HepG2 (cell line): Measurements from ENCODE around the gene EYA2. TPM values are rescaled to one million over a fixed set of nuclear protein-coding genes. Genes with fewer than 3 reads are reported as not detected.

Experiments used
- ATF7 ChIP-seq, 2 experiments: fragments of 450-650 bp in 1 of 2; sonication (generic) in 1 of 2; formaldehyde crosslinking in 1 of 2; IDR thresholded peaks; 2 replicates each; pipeline versions ENCODE4 v1.4.0 to v1.6.1; 2016 to 2020; ENCODE audit warnings: antibody characterized with exemption in 1 of 2, mild to moderate bottlenecking in 1 of 2, missing genetic modification reagents in 1 of 2
- CSRNP1 ChIP-seq: sonication (generic); formaldehyde crosslinking; IDR thresholded peaks from 2 replicates; pipeline ENCODE4 v1.8.1; 2023; ENCODE audit warnings: mild to moderate bottlenecking, missing genetic modification reagents
- DRAP1 ChIP-seq: IDR thresholded peaks from 2 replicates; pipeline ENCODE4 v1.6.1; 2016; ENCODE audit warnings: missing genetic modification reagents, missing compliant biosample characterization
- E2F5 ChIP-seq: sonication (generic); formaldehyde crosslinking; conservative IDR thresholded peaks from 2 replicates; pipeline ENCODE4 v1.4.0; 2020; ENCODE audit warnings: missing genetic modification reagents
- GABPB1 ChIP-seq: IDR thresholded peaks from 2 replicates; pipeline ENCODE4 v1.6.1; 2016; ENCODE audit warnings: mild to moderate bottlenecking, missing genetic modification reagents, moderate library complexity, missing compliant biosample characterization
- GZF1 ChIP-seq: sonication (generic); formaldehyde crosslinking; IDR thresholded peaks from 2 replicates; pipeline ENCODE4 v1.5.1; 2020; ENCODE audit warnings: mild to moderate bottlenecking, missing genetic modification reagents
- JDP2 ChIP-seq: sonication (generic); formaldehyde crosslinking; IDR thresholded peaks from 2 replicates; pipeline ENCODE4 v1.8.1; 2022; ENCODE audit warnings: missing genetic modification reagents, borderline replicate concordance
- PAX8 ChIP-seq: sonication (generic); formaldehyde crosslinking; IDR thresholded peaks from 2 replicates; pipeline ENCODE4 v1.8.0; 2022; ENCODE audit warnings: mild to moderate bottlenecking, missing genetic modification reagents, borderline replicate concordance
- PHB2 ChIP-seq: fragments of 450-650 bp; IDR thresholded peaks from 2 replicates; pipeline ENCODE4 v1.6.1; 2018; ENCODE audit not compliant: partially characterized antibody
- PITX1 ChIP-seq: sonication (generic); formaldehyde crosslinking; IDR thresholded peaks from 2 replicates; pipeline ENCODE4 v1.5.1; 2020; ENCODE audit warnings: mild to moderate bottlenecking, missing genetic modification reagents
- TARDBP ChIP-seq: sonication (generic); formaldehyde crosslinking; IDR thresholded peaks from 2 replicates; pipeline ENCODE4 v1.8.0; 2022; ENCODE audit warnings: mild to moderate bottlenecking, missing genetic modification reagents
- XRCC5 ChIP-seq: fragments of 200-400 bp; formaldehyde crosslinking; optimal IDR thresholded peaks from 2 replicates; pipeline ENCODE3; 2017; ENCODE audit warnings: mild to moderate bottlenecking, low read length
- ZNF143 ChIP-seq: sonication (generic); formaldehyde crosslinking; IDR thresholded peaks from 2 replicates; pipeline ENCODE4 v1.4.0; 2020; ENCODE audit warnings: missing genetic modification reagents
- ZNF333 ChIP-seq: sonication (generic); formaldehyde crosslinking; IDR thresholded peaks from 2 replicates; pipeline ENCODE4 v1.4.0; 2020; ENCODE audit warnings: mild to moderate bottlenecking, missing genetic modification reagents, borderline replicate concordance
- ZNF451 ChIP-seq: sonication (generic); formaldehyde crosslinking; IDR thresholded peaks from 2 replicates; pipeline ENCODE4 v1.5.0; 2020; ENCODE audit warnings: mild to moderate bottlenecking, missing genetic modification reagents
- ZNF569 ChIP-seq: sonication (generic); formaldehyde crosslinking; IDR thresholded peaks from 2 replicates; pipeline ENCODE4 v1.5.0; 2020; ENCODE audit warnings: mild to moderate bottlenecking, missing genetic modification reagents, moderate library complexity, borderline replicate concordance
- ZNF75D ChIP-seq: sonication (generic); formaldehyde crosslinking; IDR thresholded peaks from 2 replicates; pipeline ENCODE4 v1.8.1; 2023; ENCODE audit warnings: missing genetic modification reagents, mild to moderate bottlenecking, borderline replicate concordance
- ZNF784 ChIP-seq: sonication (generic); formaldehyde crosslinking; IDR thresholded peaks from 2 replicates; pipeline ENCODE4 v1.5.1; 2020; ENCODE audit warnings: missing genetic modification reagents, mild to moderate bottlenecking, borderline replicate concordance
- ZNF879 ChIP-seq: sonication (generic); formaldehyde crosslinking; IDR thresholded peaks from 2 replicates; pipeline ENCODE4 v1.8.1; 2023; ENCODE audit warnings: missing genetic modification reagents
- polyA plus RNA-seq, 8 experiments: library from polyadenylated mRNA; depleted of rRNA in 3 of 8; stranded (reverse) in 7 of 8; unstranded in 1 of 8; fragments of >200 nt; fragmentation: Illumina TruSeq in 4 of 8; extraction: Trizol in 4 of 8; gene quantifications; 2 replicates each; pipeline versions ENCODE4 v1.2.1 to v1.2.3, GENCODE V29; 2011 to 2016; ENCODE audit warnings: low read depth in 4 of 8, missing spikeins in 1 of 8, mixed read lengths in 1 of 8; ENCODE audit not compliant: insufficient read depth in 1 of 8
- total RNA-seq, 5 experiments: library from RNA; depleted of rRNA; stranded (reverse); fragments of >200 nt; fragmentation: Illumina TruSeq; extraction: Trizol; gene quantifications; 2 replicates each; pipeline ENCODE4 v1.2.3, GENCODE V29; 2016; ENCODE audit warnings: low read depth in 1 of 5
- TF ChIP-seq, protein P1 (sequence below): sonication (generic); formaldehyde crosslinking; IDR thresholded peaks from 2 replicates; pipeline ENCODE4 v1.4.0; 2020; ENCODE audit warnings: missing genetic modification reagents

The EYA2 gene
- total and polyA plus RNA-seq, 2 of the 13 experiments (the other 11 are each of a cell fraction or from before 2014, with no cell fraction given) = not detected

- TF ChIP-seq ZNF333 (no peak), E2F5 (CRISPR knock-in tag) (no peak), ZNF451 (CRISPR knock-in tag) (peak; percentile 71; the same call in 1 of the 2 replicates), GABPB1 (peak; percentile 64; the same call in 1 of the 2 replicates), GZF1 (no peak), ZNF569 (CRISPR knock-in tag) (no peak), JDP2 (CRISPR knock-in tag) (no peak), ZNF879 (no peak), XRCC5 (peak; percentile 95), ZNF143 (CRISPR knock-in tag) (peak; percentile 97), ATF7 (IDR thresholded peaks at IDR 0.05) (no peak), ATF7 (CRISPR knock-in tag; IDR thresholded peaks at IDR 0.05) (no peak), PHB2 (no peak), TARDBP (peak; percentile 36; the same call in 1 of the 2 replicates), CSRNP1 (CRISPR knock-in tag) (no peak), PITX1 (CRISPR knock-in tag) (peak; percentile 79; the same call in 1 of the 2 replicates), PAX8 (0 out of 2 replicates have a peak, but pooled peaks have one; percentile 55), ZNF784 (CRISPR knock-in tag) (no peak), ZNF75D (CRISPR knock-in tag) (no peak), DRAP1 (CRISPR knock-in tag) (peak; percentile 42; the same call in 1 of the 2 replicates)
- TF ChIP-seq, protein P1, sequence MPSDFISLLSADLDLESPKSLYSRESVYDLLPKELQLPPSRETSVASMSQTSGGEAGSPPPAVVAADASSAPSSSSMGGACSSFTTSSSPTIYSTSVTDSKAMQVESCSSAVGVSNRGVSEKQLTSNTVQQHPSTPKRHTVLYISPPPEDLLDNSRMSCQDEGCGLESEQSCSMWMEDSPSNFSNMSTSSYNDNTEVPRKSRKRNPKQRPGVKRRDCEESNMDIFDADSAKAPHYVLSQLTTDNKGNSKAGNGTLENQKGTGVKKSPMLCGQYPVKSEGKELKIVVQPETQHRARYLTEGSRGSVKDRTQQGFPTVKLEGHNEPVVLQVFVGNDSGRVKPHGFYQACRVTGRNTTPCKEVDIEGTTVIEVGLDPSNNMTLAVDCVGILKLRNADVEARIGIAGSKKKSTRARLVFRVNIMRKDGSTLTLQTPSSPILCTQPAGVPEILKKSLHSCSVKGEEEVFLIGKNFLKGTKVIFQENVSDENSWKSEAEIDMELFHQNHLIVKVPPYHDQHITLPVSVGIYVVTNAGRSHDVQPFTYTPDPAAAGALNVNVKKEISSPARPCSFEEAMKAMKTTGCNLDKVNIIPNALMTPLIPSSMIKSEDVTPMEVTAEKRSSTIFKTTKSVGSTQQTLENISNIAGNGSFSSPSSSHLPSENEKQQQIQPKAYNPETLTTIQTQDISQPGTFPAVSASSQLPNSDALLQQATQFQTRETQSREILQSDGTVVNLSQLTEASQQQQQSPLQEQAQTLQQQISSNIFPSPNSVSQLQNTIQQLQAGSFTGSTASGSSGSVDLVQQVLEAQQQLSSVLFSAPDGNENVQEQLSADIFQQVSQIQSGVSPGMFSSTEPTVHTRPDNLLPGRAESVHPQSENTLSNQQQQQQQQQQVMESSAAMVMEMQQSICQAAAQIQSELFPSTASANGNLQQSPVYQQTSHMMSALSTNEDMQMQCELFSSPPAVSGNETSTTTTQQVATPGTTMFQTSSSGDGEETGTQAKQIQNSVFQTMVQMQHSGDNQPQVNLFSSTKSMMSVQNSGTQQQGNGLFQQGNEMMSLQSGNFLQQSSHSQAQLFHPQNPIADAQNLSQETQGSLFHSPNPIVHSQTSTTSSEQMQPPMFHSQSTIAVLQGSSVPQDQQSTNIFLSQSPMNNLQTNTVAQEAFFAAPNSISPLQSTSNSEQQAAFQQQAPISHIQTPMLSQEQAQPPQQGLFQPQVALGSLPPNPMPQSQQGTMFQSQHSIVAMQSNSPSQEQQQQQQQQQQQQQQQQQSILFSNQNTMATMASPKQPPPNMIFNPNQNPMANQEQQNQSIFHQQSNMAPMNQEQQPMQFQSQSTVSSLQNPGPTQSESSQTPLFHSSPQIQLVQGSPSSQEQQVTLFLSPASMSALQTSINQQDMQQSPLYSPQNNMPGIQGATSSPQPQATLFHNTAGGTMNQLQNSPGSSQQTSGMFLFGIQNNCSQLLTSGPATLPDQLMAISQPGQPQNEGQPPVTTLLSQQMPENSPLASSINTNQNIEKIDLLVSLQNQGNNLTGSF (CRISPR knock-in tag) = no peak
Observed at GRCh38 chr20:47150403-47151152, 255.9 kb downstream of the EYA2 start (continued).
